ENCODE measurements around the gene ZNF74.

- TF ChIP-seq, protein P1, sequence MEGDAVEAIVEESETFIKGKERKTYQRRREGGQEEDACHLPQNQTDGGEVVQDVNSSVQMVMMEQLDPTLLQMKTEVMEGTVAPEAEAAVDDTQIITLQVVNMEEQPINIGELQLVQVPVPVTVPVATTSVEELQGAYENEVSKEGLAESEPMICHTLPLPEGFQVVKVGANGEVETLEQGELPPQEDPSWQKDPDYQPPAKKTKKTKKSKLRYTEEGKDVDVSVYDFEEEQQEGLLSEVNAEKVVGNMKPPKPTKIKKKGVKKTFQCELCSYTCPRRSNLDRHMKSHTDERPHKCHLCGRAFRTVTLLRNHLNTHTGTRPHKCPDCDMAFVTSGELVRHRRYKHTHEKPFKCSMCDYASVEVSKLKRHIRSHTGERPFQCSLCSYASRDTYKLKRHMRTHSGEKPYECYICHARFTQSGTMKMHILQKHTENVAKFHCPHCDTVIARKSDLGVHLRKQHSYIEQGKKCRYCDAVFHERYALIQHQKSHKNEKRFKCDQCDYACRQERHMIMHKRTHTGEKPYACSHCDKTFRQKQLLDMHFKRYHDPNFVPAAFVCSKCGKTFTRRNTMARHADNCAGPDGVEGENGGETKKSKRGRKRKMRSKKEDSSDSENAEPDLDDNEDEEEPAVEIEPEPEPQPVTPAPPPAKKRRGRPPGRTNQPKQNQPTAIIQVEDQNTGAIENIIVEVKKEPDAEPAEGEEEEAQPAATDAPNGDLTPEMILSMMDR (conservative IDR thresholded peaks at IDR 0.05): no peak
- TF ChIP-seq EZH2 (IDR thresholded peaks at IDR 0.05; ENCODE audit: low read depth): no peak
Measured at GRCh38 chr22:20406686-20407408, 12.9 kb downstream of the ZNF74 start.

Data from PC-9 (cell line).